Measurements from ENCODE around the gene KCNQ1. TPM values are rescaled to one million over a fixed set of nuclear protein-coding genes. Genes with fewer than 3 reads are reported as not detected.

KCNQ1 gene
- total and polyA plus RNA-seq, 2 experiments from 2014 or later = 0.45 to 0.87 TPM

DNA sequence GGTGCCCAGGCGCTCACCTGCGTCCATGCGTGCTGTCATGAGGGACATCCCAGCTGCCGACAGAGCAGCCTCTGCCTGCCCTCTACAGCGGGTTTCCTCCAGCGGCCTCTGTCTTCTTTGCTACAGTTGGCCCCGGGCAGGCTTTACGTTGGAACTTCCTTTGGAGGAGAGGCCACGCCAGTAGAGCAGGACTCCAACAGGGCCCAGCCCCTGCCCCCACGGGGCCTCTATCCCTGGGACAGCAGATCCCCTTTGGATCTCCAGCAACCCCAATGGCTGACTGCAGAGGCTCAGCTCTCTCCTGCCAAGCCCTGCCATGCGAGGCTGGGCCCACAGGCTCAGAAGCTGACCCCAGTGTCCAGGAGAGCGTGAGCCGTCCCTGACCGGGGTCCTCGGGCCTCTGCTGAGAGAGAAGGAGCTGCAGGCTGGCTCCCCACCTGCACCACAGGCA lies 12.6 kb upstream of the KCNQ1 start (continued):
- TF ChIP-seq EZH2 (IDR thresholded peaks at IDR 0.05; ENCODE audit: low read depth, unreplicated experiment) = no peak
- TF ChIP-seq ETS1 (IDR thresholded peaks at IDR 0.05) = no peak
- TF ChIP-seq NANOG (IDR thresholded peaks at IDR 0.05; ENCODE audit: borderline replicate concordance) = no peak
- TF ChIP-seq CTCF (conservative IDR thresholded peaks at IDR 0.05; ENCODE audit: low read depth in 2 of 2) = no peak

DNA sequence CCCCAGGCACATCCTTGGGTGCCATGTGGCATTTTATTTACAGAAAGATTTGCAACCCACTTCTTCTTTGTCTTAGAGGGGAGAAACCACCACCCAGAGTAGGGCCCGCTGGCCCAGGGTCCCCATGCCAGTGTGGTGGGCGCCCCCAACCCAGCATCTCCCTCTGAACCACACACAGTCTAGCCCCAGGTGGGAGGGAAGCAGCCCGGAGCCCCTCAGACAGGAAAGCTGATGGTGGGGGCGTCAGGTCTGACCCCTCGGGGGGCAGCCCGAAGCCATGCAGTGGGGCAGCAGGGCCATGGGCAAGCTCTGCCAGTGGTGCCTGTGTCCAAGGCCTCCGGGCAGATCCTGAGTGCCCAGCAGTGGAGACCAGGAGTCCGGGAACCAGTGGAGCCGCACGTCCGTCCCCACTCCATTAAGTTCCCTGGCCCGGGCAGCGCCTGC lies 12.2 kb upstream of the KCNQ1 start:
- Histone ChIP-seq H3K4me3 (no peak overlapping the region), H3F3A (replicated peaks; ENCODE audit: low read depth) (no peaks in the 10 kb centered on the region), H4K20me1 (replicated peaks; ENCODE audit: insufficient read depth) (no peaks in the 10 kb centered on the region), H3K9me2 (ENCODE audit: insufficient read depth) (0 out of 2 replicates have a peak, but pooled peaks cover 5% of the 10 kb centered on the region), H3K36me3 (ENCODE audit: insufficient read depth) (no peaks in the 10 kb centered on the region), H3K27me3 (ENCODE audit: insufficient read depth) (no peaks in the 10 kb centered on the region; the same call in 1 of the 2 replicates), H3K79me2 (replicated peaks; ENCODE audit: insufficient read depth) (no peaks in the 10 kb centered on the region), H3K4me2 (no peak overlapping the region), H3K4me1 (ENCODE audit: insufficient read depth) (no peaks in the 10 kb centered on the region), H3K27ac (ENCODE audit: low read depth) (no peak overlapping the region), H2AFZ (no peak overlapping the region)
- Mint-ChIP-seq H3K27me3 (ENCODE audit: insufficient read depth, low read depth, poor library complexity) (peaks cover 4% of the 10 kb centered on the region), H3K9me3 (no peaks in the 10 kb centered on the region), H3K4me1 (no peaks in the 10 kb centered on the region), H3K27ac (no peak overlapping the region), H3K4me3 (no peak overlapping the region), H3K36me3 (ENCODE audit: low read depth) (no peaks in the 10 kb centered on the region)
- TF ChIP-seq ZNF331 (CRISPR knock-in tag; IDR thresholded peaks at IDR 0.05; ENCODE audit: low read depth) = no peak
- no peak for TF ChIP-seq CREB1 (CRISPR knock-in tag; IDR thresholded peaks at IDR 0.05; ENCODE audit: low read depth)
- TF ChIP-seq ZNF462 (CRISPR knock-in tag; IDR thresholded peaks at IDR 0.05) = no peak
- ATAC-seq (no peak), DNase-seq (ENCODE audit: low spot score) (no peak)

Measured in GM23338 (cell line).